GM18498 (cell line): ENCODE data around the gene CYP4F8.
"Not testable (repeated sequence)": the region's sequence is repeated elsewhere in the genome, so short reads cannot be mapped to it uniquely, and the experiment has no call there.

ENCODE experiments used
- ATAC-seq: cut with Tn5 transposase; IDR thresholded peaks from one replicate; pipeline ENCODE4 v1.9.1; 2021; ENCODE audit warnings: mild to moderate bottlenecking, moderate library complexity; ENCODE audit not compliant: unreplicated experiment

The CYP4F8 gene

GRCh38 chr19:15614507-15615379 lies at the start of gene CYP4F8:
TSS of gene CYP4F8 (plus strand) at chr19:15615218. CDS start at chr19:15615617, 399 bp downstream.
- no peak for ATAC-seq

GRCh38 chr19:15570420-15570819 lies 44.6 kb upstream of the CYP4F8 start:
- ATAC-seq: no peak

- ATAC-seq: no peak
Measured at GRCh38 chr19:15575406-15575805, 39.6 kb upstream of the CYP4F8 start.

- no peak for ATAC-seq
Measured at GRCh38 chr19:15576526-15577156, 38.4 kb upstream of the CYP4F8 start.

- no peak for ATAC-seq
Measured at GRCh38 chr19:15577184-15577771, 37.7 kb upstream of the CYP4F8 start.

GRCh38 chr19:15583346-15583745 lies 31.7 kb upstream of the CYP4F8 start:
- no peak for ATAC-seq

GRCh38 chr19:15584095-15584494 lies 30.9 kb upstream of the CYP4F8 start:
- ATAC-seq: no peak

- ATAC-seq: no peak
Measured at GRCh38 chr19:15584541-15585115, 30.4 kb upstream of the CYP4F8 start.

- ATAC-seq: no peak
Measured at GRCh38 chr19:15587663-15588062, 27.4 kb upstream of the CYP4F8 start.

- no peak for ATAC-seq
Measured at GRCh38 chr19:15588265-15588664, 26.8 kb upstream of the CYP4F8 start.

- no peak for ATAC-seq
Measured at GRCh38 chr19:15589760-15590451, 25.1 kb upstream of the CYP4F8 start.

GRCh38 chr19:15591796-15592195 lies 23.2 kb upstream of the CYP4F8 start:
- no peak for ATAC-seq

- ATAC-seq: not testable (repeated sequence)
Measured at GRCh38 chr19:15592506-15592905, 22.5 kb upstream of the CYP4F8 start.

GRCh38 chr19:15593766-15594165 lies 21.3 kb upstream of the CYP4F8 start:
- not testable (repeated sequence) for ATAC-seq

- ATAC-seq: no peak
Measured at GRCh38 chr19:15595069-15595468, 19.9 kb upstream of the CYP4F8 start.

GRCh38 chr19:15607978-15608925 lies 6.8 kb upstream of the CYP4F8 start:
- not testable (repeated sequence) for ATAC-seq

- no peak for ATAC-seq
Measured at GRCh38 chr19:15609261-15609660, 5.8 kb upstream of the CYP4F8 start.

GRCh38 chr19:15612342-15612741 lies 2.7 kb upstream of the CYP4F8 start:
- ATAC-seq: no peak

GRCh38 chr19:15613338-15613737 lies 1.7 kb upstream of the CYP4F8 start:
- no peak for ATAC-seq

GRCh38 chr19:15615526-15615925 lies 508 bp downstream of the CYP4F8 start:
- ATAC-seq: no peak
